ENCODE results near the gene DKK1. TPM values are rescaled to one million over a fixed set of nuclear protein-coding genes. Genes with fewer than 3 reads are reported as not detected.

Gene DKK1
- total and polyA plus RNA-seq, 2 of the 13 experiments (the other 11 are each of a cell fraction or from before 2014, with no cell fraction given): 123 to 262 TPM

GRCh38 chr10:52308251-52309031, 5.6 kb upstream of the DKK1 start (continued):
- TF ChIP-seq, protein P1, sequence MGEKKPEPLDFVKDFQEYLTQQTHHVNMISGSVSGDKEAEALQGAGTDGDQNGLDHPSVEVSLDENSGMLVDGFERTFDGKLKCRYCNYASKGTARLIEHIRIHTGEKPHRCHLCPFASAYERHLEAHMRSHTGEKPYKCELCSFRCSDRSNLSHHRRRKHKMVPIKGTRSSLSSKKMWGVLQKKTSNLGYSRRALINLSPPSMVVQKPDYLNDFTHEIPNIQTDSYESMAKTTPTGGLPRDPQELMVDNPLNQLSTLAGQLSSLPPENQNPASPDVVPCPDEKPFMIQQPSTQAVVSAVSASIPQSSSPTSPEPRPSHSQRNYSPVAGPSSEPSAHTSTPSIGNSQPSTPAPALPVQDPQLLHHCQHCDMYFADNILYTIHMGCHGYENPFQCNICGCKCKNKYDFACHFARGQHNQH (CRISPR knock-in tag; IDR thresholded peaks at IDR 0.05): peak; percentile 56; the same call in 1 of the 2 replicates
- no peak for TF ChIP-seq NFYC (CRISPR knock-in tag; IDR thresholded peaks at IDR 0.05)
- no peak for TF ChIP-seq ZNF512 (CRISPR knock-in tag; IDR thresholded peaks at IDR 0.05)
- TF ChIP-seq ATF7 (IDR thresholded peaks at IDR 0.05): no peak
- TF ChIP-seq ATF7 (CRISPR knock-in tag; IDR thresholded peaks at IDR 0.05): no peak
- TF ChIP-seq AHR (CRISPR knock-in tag; IDR thresholded peaks at IDR 0.05): no peak
- TF ChIP-seq KMT2A (CRISPR knock-in tag; IDR thresholded peaks at IDR 0.05): peak; percentile 59; the same call in 1 of the 2 replicates
- TF ChIP-seq LCORL (IDR thresholded peaks at IDR 0.05): no peak
- peak; percentile 59; the same call in 1 of the 2 replicates for TF ChIP-seq LCORL (CRISPR knock-in tag; IDR thresholded peaks at IDR 0.05)
- no peak for TF ChIP-seq CHD2 (IDR thresholded peaks at IDR 0.05; ENCODE audit: low read depth, low read length)
- TF ChIP-seq CENPBD1 (CRISPR knock-in tag; IDR thresholded peaks at IDR 0.05; ENCODE audit: borderline replicate concordance, low read depth): no peak
- TF ChIP-seq, protein P2, sequence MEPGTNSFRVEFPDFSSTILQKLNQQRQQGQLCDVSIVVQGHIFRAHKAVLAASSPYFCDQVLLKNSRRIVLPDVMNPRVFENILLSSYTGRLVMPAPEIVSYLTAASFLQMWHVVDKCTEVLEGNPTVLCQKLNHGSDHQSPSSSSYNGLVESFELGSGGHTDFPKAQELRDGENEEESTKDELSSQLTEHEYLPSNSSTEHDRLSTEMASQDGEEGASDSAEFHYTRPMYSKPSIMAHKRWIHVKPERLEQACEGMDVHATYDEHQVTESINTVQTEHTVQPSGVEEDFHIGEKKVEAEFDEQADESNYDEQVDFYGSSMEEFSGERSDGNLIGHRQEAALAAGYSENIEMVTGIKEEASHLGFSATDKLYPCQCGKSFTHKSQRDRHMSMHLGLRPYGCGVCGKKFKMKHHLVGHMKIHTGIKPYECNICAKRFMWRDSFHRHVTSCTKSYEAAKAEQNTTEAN (CRISPR knock-in tag; conservative IDR thresholded peaks at IDR 0.05): peak; percentile 85
- TF ChIP-seq ZNF709 (CRISPR knock-in tag; IDR thresholded peaks at IDR 0.05): 0 out of 2 replicates have a peak, but pooled peaks have one; percentile 48
- TF ChIP-seq, protein P3, sequence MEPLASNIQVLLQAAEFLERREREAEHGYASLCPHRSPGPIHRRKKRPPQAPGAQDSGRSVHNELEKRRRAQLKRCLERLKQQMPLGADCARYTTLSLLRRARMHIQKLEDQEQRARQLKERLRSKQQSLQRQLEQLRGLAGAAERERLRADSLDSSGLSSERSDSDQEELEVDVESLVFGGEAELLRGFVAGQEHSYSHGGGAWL (CRISPR knock-in tag; IDR thresholded peaks at IDR 0.05): no peak
- TF ChIP-seq MAFF (IDR thresholded peaks at IDR 0.05; ENCODE audit: low read depth, low read length): no peak
- no peak for TF ChIP-seq HHEX (CRISPR knock-in tag; IDR thresholded peaks at IDR 0.05)
- TF ChIP-seq SPEN (CRISPR knock-in tag; IDR thresholded peaks at IDR 0.05; ENCODE audit: low read depth): peak; percentile 19; the same call in 1 of the 2 replicates
- TF ChIP-seq ISX (CRISPR knock-in tag; conservative IDR thresholded peaks at IDR 0.05): no peak
- TF ChIP-seq SKIL (CRISPR knock-in tag; IDR thresholded peaks at IDR 0.05; ENCODE audit: borderline replicate concordance): no peak
- TF ChIP-seq RBM22 (optimal IDR thresholded peaks at IDR 0.05; ENCODE audit: low read length): no peak
- no peak for TF ChIP-seq ZNF850 (CRISPR knock-in tag; conservative IDR thresholded peaks at IDR 0.05)

Data from HepG2 (cell line).